HG02610 (cell line): ENCODE results near the gene LRRN2.

ENCODE experiments used
- ATAC-seq: cut with Tn5 transposase; IDR thresholded peaks from one replicate; pipeline ENCODE4 v1.9.1; 2021; ENCODE audit warnings: mild to moderate bottlenecking, moderate library complexity; ENCODE audit not compliant: unreplicated experiment

The LRRN2 gene

DNA sequence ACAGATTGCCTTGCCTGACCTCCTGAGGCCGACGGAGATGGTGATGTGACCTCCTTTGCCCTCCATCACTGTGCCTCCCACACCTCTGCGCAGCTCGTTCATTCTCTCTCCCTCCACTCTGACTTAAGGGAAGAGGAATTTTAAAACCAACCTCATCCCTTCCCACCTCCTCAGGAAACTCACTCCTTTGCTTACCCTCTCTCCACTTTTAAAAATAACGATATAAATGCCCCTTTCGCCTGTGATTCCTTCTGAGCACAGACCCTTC is 21.2 kb downstream of the LRRN2 start:
- ATAC-seq = no peak

DNA sequence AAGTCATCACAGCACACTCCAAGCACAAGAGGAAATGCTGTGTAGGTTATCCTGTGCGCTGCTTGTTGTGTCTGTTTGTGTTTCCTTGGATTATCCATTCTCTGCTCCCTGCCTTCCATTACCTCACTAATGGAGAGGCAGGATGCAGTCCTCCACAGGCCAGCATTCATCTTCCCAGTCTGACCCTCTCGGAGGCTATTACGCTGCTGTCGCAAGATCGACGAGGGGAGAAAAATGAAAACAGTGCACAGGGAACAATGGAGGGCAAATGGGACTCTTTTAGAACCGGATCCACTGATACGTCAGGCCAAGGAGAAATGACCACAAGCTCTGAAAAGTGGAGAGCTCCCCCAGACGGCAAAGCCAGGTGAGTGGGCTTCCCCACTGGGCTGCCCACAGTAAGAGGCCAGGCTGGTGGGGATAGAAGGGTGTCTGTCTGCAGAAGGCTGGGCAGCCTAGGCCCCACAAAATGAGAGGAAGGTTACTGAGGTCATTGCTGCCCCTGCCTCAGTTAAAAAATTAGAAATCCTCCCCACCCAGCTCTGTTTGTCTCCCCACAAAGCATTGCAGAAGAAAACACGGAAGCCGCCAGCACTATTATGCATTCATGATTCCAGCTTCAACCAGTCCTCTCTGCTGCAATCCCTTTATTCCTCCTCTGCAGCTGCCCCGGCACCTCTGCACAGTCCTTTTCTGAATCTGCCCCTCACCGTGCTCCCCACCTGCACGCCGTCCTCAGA is 21.7 kb downstream of the LRRN2 start:
- no peak for ATAC-seq

DNA sequence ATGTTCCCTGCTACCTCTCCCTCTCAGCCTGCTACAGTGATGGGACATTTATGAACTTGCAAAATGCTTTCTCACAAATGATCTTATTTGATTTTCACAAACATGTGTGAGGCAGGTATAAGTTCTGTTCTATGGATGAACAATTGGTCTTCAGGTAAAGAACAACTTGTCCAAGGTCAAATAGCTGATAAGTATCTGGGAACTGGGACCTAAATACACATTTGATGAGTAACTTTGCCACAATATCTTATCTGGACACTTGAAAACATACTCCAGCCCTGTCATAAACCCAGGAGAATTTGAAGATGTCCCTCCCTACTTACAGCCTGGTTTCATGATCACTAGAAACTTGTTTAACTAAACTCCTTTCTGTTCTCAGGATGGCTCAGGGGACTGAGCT is 23.0 kb downstream of the LRRN2 start:
- ATAC-seq = no peak

DNA sequence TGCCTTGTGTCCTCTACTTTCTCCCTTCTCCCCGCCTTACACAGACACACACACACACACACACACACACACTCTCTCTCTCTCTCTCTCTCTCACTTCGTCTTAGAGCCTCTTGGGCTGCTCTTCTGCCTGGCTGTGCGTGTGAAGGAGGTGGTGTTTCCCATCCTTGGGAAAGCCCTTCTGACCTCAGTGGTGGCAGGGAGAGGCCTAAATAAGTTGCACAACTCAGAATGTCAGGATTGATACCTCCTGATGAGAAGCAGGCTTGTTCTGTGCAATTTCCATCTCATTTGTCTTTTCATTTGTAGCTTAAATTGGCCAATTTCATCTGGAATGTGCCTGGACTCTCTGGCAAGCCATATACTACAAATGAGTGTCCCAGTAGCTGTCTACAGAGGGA is 25.0 kb downstream of the LRRN2 start:
- ATAC-seq = no peak

DNA sequence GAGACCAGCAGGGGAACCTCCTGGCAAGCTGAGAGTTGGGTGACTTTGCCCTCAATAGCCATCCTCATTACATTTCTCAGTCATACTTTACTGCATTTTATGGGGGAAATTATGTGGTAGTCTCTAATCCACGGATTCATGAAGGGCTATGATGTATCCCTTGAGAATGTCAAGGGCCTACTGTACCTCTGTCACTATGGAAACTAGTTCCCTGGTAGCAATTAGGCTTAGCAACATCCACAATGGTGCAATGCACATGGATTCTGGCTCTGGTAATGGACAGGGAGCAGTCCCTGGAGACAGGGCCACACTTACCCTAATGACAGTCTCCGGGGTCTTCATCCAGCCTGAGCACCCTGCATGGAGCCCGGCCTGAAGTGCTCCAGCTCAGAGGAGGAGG is 26.5 kb downstream of the LRRN2 start:
- ATAC-seq = no peak

DNA sequence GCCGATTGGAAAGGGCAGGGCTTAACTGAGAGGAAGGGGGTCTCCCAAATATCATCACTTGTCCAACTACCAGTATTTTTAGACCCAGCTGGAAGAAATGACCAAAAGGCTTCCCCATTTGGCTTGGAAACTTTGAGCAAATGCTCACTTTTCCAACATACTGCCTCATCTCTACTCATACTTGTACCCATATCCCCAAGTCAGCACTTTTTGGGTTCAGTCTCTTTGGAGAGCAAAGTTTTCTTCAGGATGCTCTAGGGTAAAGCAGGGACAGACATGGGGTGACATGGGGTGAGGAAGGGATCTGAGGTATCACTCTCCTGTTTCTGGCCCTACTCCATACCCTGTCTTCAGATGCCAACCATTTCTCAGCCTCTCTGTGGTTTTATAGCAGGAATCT is 27.2 kb downstream of the LRRN2 start:
- no peak for ATAC-seq

DNA sequence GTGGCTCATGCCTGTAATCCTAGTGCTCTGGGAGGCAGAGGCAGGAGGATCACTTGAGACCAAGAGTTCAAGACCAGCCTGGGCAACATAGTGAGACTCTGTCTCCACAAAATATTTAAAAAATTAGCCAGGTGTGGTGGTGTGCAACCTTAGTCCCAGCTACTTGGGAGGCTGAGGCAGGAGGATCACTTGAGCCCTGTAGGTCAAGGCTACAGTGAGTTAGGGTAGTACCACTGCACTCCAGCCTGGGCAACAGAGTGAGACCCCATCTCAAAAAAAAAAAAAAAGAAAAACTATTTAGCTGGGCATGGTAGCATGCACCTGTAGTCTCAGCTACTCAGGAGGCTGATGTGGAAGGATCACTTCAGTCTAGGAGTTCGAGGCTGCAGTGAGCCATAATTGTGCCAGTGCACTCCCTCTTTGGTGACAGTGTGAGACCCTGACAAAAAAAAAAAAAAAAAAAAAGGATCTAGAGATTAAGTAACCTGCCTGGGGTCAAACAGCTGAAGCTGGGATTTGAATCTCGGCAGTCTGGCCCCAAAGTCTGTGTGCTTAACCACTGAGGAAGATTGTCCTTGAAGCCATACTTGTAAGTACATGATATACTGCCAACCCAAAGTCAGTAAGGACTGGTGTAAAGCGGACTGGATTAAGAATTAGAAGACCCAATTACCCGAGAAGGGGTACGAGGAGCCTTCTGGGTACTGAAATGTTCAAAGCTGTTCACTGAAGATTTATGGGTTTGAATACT is 31.8 kb downstream of the LRRN2 start:
- ATAC-seq = no peak

DNA sequence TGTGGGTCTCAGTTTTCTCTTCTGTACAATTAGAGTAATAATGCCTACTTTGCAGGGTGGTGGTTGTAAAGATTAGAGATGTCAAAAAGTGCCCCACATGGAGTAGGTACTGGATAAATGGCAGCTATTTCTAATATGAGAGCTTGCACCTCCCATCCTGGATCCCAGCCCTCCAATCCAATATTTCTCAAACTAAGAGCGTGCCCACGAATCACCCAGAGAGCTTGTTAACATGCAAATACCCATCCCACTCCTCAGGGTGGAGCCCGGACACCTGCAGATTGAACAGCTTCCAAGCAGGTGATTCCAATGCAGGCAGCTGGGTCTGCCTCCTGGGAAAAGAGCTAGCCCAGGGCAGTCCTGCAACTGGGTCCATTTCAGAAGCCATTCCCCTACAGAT is 33.0 kb downstream of the LRRN2 start:
- no peak for ATAC-seq

DNA sequence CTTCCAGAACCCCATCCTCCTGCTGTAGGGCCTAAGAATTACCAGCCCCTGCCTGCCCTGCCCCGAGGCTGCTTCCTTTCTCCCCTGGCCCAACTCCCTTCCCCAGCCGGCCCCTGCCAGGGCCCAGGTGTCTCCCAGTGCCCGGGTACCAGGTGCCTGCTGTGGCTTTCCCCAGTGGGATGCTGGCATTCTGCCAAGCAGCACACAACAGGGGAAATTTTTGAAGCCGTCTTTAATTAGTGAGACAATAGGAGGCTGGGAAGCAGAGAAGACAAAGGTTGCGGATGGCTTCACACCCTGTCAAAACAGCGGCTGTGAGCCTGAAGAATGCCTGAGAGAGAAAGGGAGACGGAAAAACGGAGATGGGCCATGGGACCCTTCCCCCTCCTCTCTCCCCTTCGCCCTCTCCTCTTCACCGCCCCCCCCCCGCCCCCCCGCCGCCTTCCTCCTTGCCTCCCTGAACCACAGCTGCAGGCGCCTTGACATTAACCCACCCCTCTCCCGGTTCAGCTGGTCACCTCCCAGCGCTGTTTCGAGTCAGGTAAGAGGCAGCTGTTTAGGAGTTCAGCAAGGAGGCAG is 33.6 kb downstream of the LRRN2 start:
- ATAC-seq = no peak

DNA sequence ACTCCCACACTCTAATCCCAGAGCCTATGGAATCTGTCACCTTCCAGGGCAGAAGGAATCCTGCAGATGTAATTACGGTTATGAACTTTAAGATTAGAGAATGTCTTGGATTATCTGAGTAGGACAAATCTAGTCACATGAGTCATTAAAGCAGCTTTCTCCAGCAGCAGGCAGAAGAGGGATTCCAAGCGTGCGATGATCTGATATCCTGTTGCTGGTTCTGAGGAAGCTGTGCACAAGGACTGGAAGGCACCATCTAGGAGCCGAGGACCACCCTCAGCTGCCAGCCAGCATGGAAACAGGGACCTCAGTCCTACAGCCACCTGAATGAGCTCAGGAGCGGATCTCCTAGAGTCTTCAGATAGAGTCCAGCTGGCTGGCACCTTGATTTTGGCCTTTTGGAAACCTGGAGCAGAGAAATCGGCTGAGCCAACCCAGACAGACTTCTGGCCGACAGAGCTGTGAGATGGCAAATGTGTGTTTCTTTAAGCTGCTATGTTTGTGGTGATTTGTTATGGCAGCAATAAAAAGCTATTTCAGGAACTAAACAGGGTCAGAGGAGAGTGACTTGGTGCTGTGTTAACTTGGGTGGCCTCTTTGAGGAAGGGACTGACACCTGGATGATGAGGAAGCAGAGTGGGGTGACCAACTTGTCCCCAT is 34.5 kb downstream of the LRRN2 start:
- ATAC-seq = no peak

DNA sequence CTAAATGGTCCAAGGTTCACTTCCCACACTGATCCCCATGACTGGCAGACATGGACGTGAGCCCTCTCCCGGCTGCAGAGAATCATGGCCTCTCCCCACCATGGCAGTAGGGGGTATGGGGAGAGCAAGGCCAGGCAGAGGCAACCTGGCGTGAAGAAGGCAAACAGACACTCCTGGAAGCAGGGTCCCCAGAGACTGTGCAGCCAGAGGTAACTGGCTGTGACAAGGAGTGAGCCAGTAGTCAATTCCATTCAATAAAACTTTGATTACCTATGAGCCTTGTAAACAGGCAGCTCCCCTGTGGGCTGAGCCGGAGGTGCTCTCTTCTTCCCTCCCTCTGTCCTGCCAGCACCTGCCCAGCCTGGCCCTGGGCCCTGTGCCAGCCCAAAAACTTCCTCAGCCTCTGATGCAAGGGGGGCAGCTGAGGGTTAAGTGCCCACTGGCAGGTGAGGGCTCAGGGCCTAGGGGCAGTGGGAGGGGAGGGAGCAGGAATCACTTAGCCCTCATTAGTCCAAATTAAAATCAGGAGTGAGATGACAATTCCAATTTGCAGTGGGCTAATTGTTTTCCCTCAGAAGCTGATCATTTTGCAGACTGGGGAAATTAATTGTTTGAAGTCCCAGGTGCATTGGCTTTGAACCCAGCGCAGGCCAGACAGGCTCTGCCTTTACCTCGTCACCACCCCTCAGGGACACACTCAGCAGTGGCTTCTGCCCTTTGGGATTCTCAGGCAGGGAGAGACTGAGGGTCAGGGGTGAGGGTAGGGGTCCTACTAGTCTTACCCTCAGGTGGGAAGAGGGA is 35.6 kb downstream of the LRRN2 start:
- no peak for ATAC-seq

DNA sequence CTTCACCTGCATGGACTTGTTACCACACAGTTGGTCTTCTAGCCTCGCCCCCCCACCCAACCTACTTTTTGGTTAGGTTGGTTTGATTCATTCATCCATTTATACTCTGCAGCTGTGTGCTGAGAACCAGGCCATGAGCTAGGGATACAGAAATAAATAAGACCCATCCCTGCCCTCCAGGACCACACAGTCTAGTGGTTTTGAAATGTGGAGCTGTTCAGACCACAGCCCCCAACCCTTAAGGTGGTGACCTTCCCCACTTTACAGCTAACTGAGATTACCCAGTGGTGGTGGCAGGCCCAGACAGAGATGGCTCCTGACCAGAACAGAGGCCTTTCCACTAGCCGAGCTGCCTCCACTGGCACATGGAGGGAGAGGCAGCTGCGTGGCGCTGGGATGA is 37.0 kb downstream of the LRRN2 start:
- ATAC-seq = no peak

DNA sequence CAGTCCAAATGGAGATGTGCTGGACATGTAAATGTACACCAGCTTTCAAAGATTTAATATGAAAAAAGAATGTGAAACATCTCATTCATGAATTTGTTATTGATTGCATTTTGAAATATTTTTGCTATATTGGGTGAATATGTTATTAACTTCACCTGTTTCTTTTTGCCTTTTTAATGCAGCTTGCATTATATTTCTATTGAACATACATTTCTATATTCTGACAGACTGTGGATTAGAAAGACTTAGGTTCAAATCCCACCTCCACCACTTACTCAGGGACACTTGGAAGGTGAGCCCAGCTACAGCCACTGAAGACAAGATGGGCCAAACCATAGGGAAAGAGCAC is 37.8 kb downstream of the LRRN2 start:
- no peak for ATAC-seq

DNA sequence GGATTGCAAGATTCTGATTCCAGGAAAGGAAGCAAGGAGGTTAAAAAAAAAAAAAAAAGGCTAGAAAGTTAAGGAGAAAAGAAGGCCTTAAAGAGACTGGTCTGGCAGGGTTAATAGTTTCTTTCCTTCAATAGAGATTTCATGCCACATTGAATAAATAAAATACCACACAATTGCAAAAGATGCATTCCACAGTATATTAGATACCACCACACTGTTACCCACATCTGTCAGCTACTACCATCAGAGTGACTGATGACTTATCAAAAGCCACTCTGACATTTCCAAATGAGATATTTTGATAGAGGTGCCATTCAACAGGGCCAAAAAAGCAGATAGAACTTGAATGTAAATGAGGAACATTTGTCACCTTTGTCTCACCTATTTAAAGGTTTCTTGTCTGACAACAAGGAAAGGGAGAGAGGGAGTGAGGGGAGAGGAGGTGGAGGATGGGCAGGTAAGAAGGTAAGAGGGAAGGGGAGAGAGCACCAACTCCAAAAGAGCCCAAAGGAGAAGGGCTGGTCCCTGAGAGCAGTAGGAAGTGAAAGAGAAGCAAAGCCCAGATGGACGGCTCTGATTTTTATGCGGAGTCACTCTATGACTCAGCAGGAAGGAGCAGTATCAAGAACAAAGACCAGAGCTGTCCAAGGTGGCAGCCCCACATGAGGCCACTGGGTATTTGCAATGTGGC is 38.3 kb downstream of the LRRN2 start:
- ATAC-seq = no peak

DNA sequence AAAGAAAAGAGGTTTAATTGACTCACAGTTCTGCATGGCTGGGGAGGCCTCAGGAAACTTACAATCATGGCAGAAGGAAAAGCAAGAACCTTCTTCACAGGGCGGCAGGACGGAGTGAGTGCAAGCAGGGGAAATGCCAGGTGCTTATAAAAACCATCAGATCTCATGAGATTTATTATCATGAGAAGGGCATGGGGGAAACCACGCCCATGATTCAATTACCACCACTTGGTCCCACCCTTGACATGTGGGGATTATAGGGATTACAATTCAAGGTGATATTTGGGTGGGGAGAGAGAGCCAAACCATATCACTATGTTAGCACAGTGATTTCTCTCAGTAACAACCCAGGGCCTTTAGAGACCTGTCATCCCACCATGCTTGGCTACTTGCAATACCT is 39.9 kb downstream of the LRRN2 start:
- ATAC-seq = no peak

DNA sequence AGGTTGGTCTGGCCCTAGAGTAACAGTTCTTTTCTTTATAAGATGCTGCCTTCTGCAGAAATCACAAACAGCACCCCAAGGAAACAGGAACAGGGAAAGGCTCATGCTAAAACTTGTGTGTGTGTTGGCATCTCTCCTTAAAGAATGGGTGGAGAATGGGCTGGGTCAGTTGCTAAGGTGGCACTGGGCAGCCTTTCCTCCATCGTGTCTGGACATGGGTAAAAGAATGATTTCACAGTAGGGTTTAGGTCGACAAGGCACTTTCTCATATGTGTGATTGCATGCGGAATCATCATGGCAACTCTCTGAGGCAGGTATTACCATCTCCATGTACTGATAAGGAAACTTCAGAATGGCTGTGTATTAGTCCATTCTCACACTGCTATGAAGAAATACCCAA is 40.3 kb downstream of the LRRN2 start:
- no peak for ATAC-seq

DNA sequence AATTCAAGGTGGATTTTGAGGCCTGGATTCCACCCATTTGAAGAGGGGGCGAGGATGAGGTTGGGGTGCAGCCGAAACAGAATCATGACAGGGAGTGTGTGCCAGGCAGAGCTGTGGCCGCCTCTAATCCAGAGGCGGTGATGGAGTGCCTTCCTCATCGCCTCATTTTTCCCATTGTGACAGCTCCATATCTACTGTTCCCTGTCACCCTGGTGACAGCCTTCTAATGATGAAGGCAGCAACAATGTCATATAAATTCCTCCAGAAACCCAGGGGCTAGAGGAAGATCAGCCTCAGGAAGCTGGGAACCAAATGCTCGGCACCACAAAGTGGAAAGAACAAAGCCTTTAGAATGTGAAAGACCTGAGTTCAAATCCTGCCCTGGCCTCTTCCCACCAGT is 42.0 kb downstream of the LRRN2 start:
- ATAC-seq = no peak

DNA sequence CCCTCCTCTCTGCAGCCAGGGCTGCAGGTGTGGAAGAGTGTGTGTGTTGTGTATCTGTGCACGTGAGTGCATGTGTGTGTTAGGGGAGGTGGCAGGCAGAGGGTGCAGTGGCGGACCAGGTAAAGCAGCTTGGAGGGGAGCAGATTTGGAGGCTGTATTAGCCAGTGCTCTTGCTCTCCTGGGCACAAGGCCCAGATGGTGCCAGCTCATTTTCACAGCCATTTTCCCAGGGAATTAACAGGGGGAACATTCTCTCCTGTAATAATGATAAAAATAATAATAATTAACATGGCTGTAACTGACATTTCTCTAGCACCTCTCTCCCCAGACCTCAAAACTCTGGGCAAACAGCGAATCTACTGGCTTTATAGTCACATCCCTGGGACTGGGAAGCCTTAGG is 43.6 kb downstream of the LRRN2 start:
- ATAC-seq = no peak

DNA sequence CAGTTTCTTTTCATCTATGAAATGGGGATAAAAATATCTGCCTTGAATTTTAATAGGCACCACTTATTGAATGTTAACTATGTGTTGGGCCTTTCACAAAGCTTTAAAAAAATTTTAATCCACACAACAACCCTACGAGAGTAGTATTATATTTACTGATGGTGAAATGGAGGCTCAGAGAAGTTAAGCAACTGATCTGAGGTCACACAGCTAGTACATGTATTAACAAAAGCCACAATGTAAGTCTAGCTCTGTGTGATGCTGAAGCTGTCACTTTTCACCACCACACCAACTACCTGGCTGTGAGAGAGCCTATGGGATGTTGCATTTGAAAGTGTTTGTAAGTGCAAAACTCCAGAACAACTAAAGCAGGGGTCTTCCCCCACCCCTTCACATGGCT is 44.1 kb downstream of the LRRN2 start:
- no peak for ATAC-seq

DNA sequence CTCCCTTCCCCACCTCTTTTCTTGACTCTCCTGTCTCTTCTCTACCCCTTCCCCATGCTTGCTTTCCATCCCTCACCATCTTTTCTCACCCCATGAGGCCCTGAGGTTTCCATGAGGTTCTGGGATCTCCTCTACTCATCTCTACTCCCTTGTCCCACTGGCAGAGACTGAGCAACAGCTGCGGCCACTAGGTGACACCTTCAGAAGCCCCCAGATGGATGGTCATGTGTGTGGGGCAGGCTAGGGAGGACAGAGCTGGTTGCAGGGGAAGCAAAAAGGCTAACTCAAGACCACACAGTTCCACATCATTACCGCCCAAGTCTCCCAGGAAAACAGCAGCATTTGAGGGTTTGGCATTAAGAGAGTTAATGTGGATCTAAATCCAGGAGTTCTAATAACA is 45.0 kb downstream of the LRRN2 start:
- no peak for ATAC-seq
